DMS79 (cell line): ENCODE data around the gene CHRNB1.

Experiments used
- DNase-seq: peaks from one replicate; lab custom pipeline; 2025; lab: John Stamatoyannopoulos, UW

CHRNB1 gene

GRCh38 chr17:7416323-7416722 lies 28.5 kb upstream of the CHRNB1 start:
- no peak for DNase-seq

- no peak for DNase-seq
Observed at GRCh38 chr17:7417056-7417655, 27.7 kb upstream of the CHRNB1 start.

- no peak for DNase-seq
Observed at GRCh38 chr17:7418472-7419152, 26.2 kb upstream of the CHRNB1 start.

- no peak for DNase-seq
Observed at GRCh38 chr17:7419819-7420610, 24.8 kb upstream of the CHRNB1 start, which contains the start of gene SPEM1. TSS of gene SPEM1 (plus strand) at chr17:7420324. CDS start at chr17:7420385, 61 bp downstream.

- DNase-seq, result no peak
Observed at GRCh38 chr17:7421186-7421585, 23.7 kb upstream of the CHRNB1 start.

GRCh38 chr17:7423679-7424078 lies 21.2 kb upstream of the CHRNB1 start:
- DNase-seq, result no peak

- DNase-seq, result no peak
Observed at GRCh38 chr17:7425316-7425715, 19.5 kb upstream of the CHRNB1 start, which contains the start of gene SPEM2. TSS of gene SPEM2 (plus strand) at chr17:7425616. CDS start at chr17:7425689, 73 bp downstream.

- DNase-seq, result no peak
Observed at GRCh38 chr17:7425756-7426155, 19.1 kb upstream of the CHRNB1 start.

GRCh38 chr17:7426203-7426863 lies 18.5 kb upstream of the CHRNB1 start:
- no peak for DNase-seq

- no peak for DNase-seq
Observed at GRCh38 chr17:7426896-7427489, 17.9 kb upstream of the CHRNB1 start.

GRCh38 chr17:7427549-7427948 lies 17.3 kb upstream of the CHRNB1 start:
- DNase-seq, result no peak

GRCh38 chr17:7428557-7428956 lies 16.3 kb upstream of the CHRNB1 start, which contains the start of gene SPEM3:
TSS of gene SPEM3 (plus strand) at chr17:7428857. CDS start at chr17:7428903, 46 bp downstream.
- DNase-seq, result no peak

GRCh38 chr17:7429722-7430121 lies 15.1 kb upstream of the CHRNB1 start:
- DNase-seq, result no peak

- no peak for DNase-seq
Observed at GRCh38 chr17:7431231-7431630, 13.6 kb upstream of the CHRNB1 start.

- no peak for DNase-seq
Observed at GRCh38 chr17:7432296-7432695, 12.6 kb upstream of the CHRNB1 start.

GRCh38 chr17:7435676-7436555 lies 8.9 kb upstream of the CHRNB1 start:
- no peak for DNase-seq

- peak; percentile 54 for DNase-seq
Observed at GRCh38 chr17:7436556-7437368, 8.1 kb upstream of the CHRNB1 start.

- DNase-seq, result no peak
Observed at GRCh38 chr17:7437369-7437863, 7.4 kb upstream of the CHRNB1 start.

- DNase-seq, result no peak
Observed at GRCh38 chr17:7437950-7438614, 6.8 kb upstream of the CHRNB1 start.
